Body of pancreas (tissue), 4 donors: ENCODE measurements around the gene SOHLH2. TPM values are rescaled to one million over a fixed set of nuclear protein-coding genes. Genes with fewer than 3 reads are reported as not detected.

ENCODE experiments used
- ATAC-seq: fragments of 150-250 bp; one replicate; pipeline ENCODE4 v1.9.1; 2016
- DNase-seq, 4 donors: peaks; one replicate each; pipeline ENCODE4 v3.0.0-alpha.2; 2019
- H3K27ac ChIP-seq, 4 donors: fragments of 200-600 bp; sonication (generic); 1 replicate in 3 of 4; 2 replicates in 1 of 4; pipeline versions ENCODE4 v1.5.1 to v1.6.1; 2016 to 2019; ENCODE audit warnings: mild to moderate bottlenecking in 1 of 4, mixed read lengths in 1 of 4, moderate library complexity in 1 of 4
- H3K27me3 ChIP-seq, 2 donors: fragments of 200-600 bp; sonication (generic); one replicate each; pipeline ENCODE4 v1.6.0; 2016; ENCODE audit warnings: mild to moderate bottlenecking in 1 of 2
- H3K36me3 ChIP-seq, 2 donors: fragments of 200-600 bp; sonication (generic); replicated peaks in 1 of 2; 2 replicates each; pipeline ENCODE4 v1.5.1; 2016; ENCODE audit warnings: low read depth in 2 of 2; ENCODE audit not compliant: insufficient read depth in 1 of 2
- H3K4me1 ChIP-seq: fragments of 200-600 bp; sonication (generic); one replicate; pipeline ENCODE4 v1.6.0; 2016
- H3K4me3 ChIP-seq, 2 donors: fragments of 200-600 bp; sonication (generic); 1 replicate in 1 of 2; 2 replicates in 1 of 2; pipeline ENCODE4 v1.5.1; 2016 to 2019
- H3K9me3 ChIP-seq, 3 donors: fragments of 200-600 bp; sonication (generic); 1 replicate in 2 of 3; 2 replicates in 1 of 3; pipeline ENCODE4 v1.5.1; 2016
- POLR2A ChIP-seq, 3 donors: fragments of 450-650 bp; IDR thresholded peaks; one replicate each; pipeline ENCODE4 v1.6.1; 2016; ENCODE audit warnings: antibody characterized with exemption in 3 of 3, mild to moderate bottlenecking in 2 of 3
- WGBS, 2 donors: methylation state at CpG; one replicate each; pipeline ENCODE4 v1.1.5; 2017; 5-methylcytosine and 5-hydroxymethylcytosine counted together
- intact Hi-C: fragments of 100-400 bp; cut with DNase I; formaldehyde crosslinking; loops from one replicate; pipeline ENCODE4 v1.15.1; 2023
- total RNA-seq, 2 donors: library from RNA; depleted of rRNA; stranded (reverse); fragments of >200 nt; gene quantifications; one replicate each; pipeline ENCODE4 v1.1.0, GENCODE V29; 2016
- TF ChIP-seq, protein P1 (sequence below), 7 experiments: fragments of 450-650 bp in 4 of 7; fragments of 200-600 bp in 3 of 7; sonication (generic) in 3 of 7; IDR thresholded peaks; one replicate each; pipeline ENCODE4 v1.5.1; 2016 to 2019; ENCODE audit warnings: antibody characterized with exemption in 7 of 7

Gene SOHLH2
- total RNA-seq, 2 donors from 2014 or later, result not detected

DNA sequence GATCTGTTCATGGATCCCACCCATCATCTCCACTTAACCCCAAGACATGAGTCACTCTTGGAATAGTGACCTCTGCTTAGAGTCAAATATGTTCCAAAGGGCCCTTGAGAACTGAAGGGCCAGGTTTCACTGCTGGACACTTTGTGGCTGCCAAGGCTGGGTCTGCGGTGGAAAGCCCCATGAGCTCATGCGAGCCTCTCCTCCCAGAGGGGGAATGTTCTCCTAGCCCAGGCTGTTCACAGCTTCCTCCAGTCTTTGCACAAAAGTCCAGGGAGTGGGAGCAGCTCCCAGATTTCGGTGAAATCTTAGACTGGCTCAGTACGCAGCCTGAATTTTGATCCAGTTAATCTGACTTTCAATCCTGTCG lies 82.4 kb downstream of the SOHLH2 start:
- H3K4me1 ChIP-seq, result peaks cover 6% of the 10 kb centered on the region
- H3K27ac ChIP-seq, result peak overlapping the region in 1 of 4 donors; percentile 2
- ATAC-seq (peak; percentile 48), DNase-seq (peak in 3 of 4 donors; percentile 18 to 47 (median 26))
- 72 to 85% methylated on average over 5 of the region's 5 CpGs for WGBS, 2 donors
- intact Hi-C loops, result no loop called here
- H3K27me3 ChIP-seq, result no peaks in the 10 kb centered on the region
- no peaks in the 10 kb centered on the region for H3K36me3 ChIP-seq
- H3K4me3 ChIP-seq, result no peak overlapping the region
- H3K9me3 ChIP-seq, result no peaks in the 10 kb centered on the region
- TF ChIP-seq POLR2A (IDR thresholded peaks at IDR 0.05), result no peak
- TF ChIP-seq, protein P1, sequence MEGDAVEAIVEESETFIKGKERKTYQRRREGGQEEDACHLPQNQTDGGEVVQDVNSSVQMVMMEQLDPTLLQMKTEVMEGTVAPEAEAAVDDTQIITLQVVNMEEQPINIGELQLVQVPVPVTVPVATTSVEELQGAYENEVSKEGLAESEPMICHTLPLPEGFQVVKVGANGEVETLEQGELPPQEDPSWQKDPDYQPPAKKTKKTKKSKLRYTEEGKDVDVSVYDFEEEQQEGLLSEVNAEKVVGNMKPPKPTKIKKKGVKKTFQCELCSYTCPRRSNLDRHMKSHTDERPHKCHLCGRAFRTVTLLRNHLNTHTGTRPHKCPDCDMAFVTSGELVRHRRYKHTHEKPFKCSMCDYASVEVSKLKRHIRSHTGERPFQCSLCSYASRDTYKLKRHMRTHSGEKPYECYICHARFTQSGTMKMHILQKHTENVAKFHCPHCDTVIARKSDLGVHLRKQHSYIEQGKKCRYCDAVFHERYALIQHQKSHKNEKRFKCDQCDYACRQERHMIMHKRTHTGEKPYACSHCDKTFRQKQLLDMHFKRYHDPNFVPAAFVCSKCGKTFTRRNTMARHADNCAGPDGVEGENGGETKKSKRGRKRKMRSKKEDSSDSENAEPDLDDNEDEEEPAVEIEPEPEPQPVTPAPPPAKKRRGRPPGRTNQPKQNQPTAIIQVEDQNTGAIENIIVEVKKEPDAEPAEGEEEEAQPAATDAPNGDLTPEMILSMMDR (IDR thresholded peaks at IDR 0.05), result no peak

DNA sequence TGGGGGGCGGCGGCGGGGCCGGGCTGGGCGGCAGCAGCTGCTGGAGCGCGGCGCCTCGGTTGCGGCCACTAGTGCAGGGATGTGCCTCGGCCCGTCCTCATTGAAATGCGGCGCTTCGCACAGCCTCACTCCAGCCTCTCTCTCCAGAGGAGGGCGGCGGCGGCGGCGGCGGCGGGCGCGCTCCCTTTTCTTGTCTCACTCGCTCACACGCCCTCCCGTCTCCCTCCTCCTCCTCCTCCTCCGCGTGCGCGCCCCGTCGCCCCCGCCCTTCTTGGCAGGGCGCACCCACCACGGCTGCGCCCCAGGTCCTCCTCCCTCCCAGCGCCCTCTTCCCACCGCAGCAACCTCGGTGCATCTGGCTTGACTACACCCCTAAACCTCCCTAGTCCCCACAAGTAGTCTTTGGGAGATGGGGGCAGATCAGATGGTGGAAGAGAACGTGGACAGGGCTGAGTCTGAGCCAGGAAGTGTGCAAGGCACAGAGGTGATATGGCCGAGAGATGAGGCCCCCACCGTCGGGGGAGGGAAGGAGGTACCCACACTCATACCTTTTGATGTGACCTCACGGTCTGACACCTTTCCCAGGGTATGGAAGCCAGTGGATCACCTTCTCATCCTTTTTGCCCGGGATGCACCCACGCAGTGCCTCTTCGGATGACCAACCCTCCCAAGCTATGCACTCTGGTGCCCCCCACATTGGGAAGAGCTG lies 83.0 kb downstream of the SOHLH2 start, which contains the start of gene DCLK1:
TSS of gene DCLK1 (minus strand) at position 161 of the 709 bp plus-strand sequence.
- DNase-seq (peak; percentile 17 to 37 (median 24)), ATAC-seq (peak; percentile 53)
- TF ChIP-seq, protein P1 (IDR thresholded peaks at IDR 0.05), result no peak
- TF ChIP-seq POLR2A (IDR thresholded peaks at IDR 0.05), result no peak
- 11 to 12% methylated on average over 32 to 42 of the region's 48 CpGs for WGBS, 2 donors
- Histone ChIP-seq H3K27ac (peak within 1 kb of the TSS in 1 of 4 donors; percentile 2), H3K4me3 (no peak within 1 kb of the TSS), H3K36me3 (no peaks in the 10 kb centered on the region), H3K9me3 (no peaks in the 10 kb centered on the region), H3K4me1 (peaks cover 6% of the 10 kb centered on the region), H3K27me3 (no peaks in the 10 kb centered on the region)
- intact Hi-C loops, result no loop called here

DNA sequence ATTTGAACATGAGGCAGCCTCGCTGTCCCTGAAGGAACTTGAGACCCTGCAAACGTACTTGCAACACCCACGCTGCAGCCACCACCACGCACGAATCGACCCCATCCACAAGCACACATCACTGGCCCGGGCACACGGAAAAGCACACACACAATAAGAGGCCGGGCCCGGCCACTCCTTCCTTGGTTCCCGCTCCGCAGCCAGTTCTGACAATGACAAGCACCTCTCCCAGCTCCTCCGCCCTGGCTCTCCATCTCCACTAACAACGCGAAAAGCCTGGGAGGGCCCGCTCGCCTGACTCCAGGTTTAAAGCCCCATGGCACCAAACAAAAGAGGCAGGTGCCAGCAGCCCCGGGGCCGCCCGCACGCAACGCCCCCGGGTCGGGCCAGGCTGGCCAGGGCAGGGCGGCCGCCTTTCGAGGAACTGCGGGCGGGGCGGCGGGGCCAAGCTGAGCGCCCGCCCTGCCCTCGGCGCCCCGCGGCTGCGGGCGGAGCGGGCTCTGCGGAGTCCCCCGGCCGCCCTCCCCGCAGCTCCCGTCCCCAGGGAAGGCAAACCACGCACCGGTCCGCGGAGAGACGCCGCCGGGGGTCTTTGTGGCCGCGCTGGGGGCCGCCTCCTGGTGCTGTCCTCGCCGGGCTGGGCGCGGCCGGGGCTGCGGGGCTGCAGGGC lies 83.7 kb downstream of the SOHLH2 start:
- intact Hi-C loops, result no loop called here
- Histone ChIP-seq H3K36me3 (no peaks in the 10 kb centered on the region), H3K4me1 (peaks cover 6% of the 10 kb centered on the region), H3K27ac (no peak overlapping the region), H3K9me3 (no peaks in the 10 kb centered on the region), H3K27me3 (no peaks in the 10 kb centered on the region), H3K4me3 (no peak overlapping the region)
- 1 to 3% methylated on average over 16 to 57 of the region's 61 CpGs for WGBS, 2 donors
- TF ChIP-seq, protein P1 (IDR thresholded peaks at IDR 0.05), result no peak
- no peak for TF ChIP-seq POLR2A (IDR thresholded peaks at IDR 0.05)
- ATAC-seq (peak; percentile 59), DNase-seq (peak in 2 of 4 donors; percentile 15 to 21)

DNA sequence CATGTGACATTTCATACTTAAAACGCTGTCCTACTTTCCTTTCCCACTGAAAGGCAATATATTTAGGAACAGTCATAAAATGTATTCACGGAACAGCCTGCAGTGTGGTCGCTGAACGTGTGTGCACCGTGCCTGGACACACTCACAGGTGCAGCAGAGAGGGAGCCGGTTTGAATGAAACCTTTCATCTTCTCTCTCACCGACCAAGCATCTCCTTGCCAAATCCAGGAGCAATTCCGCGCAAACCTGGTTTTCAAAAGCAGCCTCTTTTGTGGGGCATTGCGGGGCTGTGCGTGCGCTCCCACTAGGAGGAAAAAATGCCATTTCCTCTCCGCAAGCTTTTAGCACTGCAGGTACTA lies 84.2 kb downstream of the SOHLH2 start:
- Histone ChIP-seq H3K4me1 (peaks cover 6% of the 10 kb centered on the region), H3K4me3 (no peak overlapping the region), H3K27ac (no peak overlapping the region), H3K36me3 (no peaks in the 10 kb centered on the region), H3K27me3 (no peaks in the 10 kb centered on the region), H3K9me3 (no peaks in the 10 kb centered on the region)
- TF ChIP-seq POLR2A (IDR thresholded peaks at IDR 0.05), result no peak
- TF ChIP-seq, protein P1 (IDR thresholded peaks at IDR 0.05), result no peak
- 29 to 37% methylated on average over 10 to 13 of the region's 13 CpGs for WGBS, 2 donors
- intact Hi-C loops, result no loop called here
- ATAC-seq, result no peak
- DNase-seq, result no peak
